Body of pancreas (tissue), 4 donors: ENCODE data around the gene SNED1.

Source experiments
- POLR2A ChIP-seq, 3 donors: fragments of 450-650 bp; IDR thresholded peaks; one replicate each; pipeline ENCODE4 v1.6.1; 2016; ENCODE audit warnings: antibody characterized with exemption in 3 of 3, mild to moderate bottlenecking in 2 of 3
- TF ChIP-seq, protein P1 (sequence below), 7 experiments: fragments of 450-650 bp in 4 of 7; fragments of 200-600 bp in 3 of 7; sonication (generic) in 3 of 7; IDR thresholded peaks; one replicate each; pipeline ENCODE4 v1.5.1; 2016 to 2019; ENCODE audit warnings: antibody characterized with exemption in 7 of 7

DNA sequence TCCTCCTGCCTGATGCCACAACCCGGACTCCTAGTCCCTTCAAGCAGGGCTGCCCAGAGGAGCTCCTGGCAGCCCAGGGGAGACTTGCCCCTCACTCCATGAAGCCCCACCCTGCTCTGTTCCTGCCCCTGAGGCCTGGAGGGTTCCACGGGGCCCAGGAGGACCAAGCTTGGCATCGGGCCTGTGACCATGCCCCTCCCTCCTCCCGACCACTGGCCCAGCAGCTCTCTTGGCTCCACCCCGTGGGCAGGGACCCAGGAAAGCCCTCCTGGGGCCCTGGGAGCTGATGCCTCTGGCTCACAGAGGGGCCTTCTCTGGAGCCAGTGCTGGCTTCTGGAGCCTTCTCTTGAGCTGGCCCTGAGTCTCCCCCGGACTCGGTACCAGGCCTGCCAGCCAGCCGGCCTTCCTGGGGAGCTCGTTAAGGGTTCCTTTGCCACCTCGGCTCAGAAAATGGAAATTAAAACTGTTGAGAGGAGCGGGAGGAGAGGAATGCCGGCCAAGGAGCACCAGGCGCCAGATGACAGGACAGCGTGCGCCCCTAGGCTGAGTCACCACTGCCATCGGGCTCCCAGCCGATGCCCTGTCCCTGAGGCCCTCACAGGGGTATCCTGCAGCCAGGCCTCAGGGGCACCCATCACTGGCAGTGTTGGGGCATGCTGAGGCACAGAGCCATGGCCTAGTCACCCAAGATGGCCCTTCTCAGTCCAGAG lies 40.6 kb upstream of the SNED1 start:
- TF ChIP-seq, protein P1, sequence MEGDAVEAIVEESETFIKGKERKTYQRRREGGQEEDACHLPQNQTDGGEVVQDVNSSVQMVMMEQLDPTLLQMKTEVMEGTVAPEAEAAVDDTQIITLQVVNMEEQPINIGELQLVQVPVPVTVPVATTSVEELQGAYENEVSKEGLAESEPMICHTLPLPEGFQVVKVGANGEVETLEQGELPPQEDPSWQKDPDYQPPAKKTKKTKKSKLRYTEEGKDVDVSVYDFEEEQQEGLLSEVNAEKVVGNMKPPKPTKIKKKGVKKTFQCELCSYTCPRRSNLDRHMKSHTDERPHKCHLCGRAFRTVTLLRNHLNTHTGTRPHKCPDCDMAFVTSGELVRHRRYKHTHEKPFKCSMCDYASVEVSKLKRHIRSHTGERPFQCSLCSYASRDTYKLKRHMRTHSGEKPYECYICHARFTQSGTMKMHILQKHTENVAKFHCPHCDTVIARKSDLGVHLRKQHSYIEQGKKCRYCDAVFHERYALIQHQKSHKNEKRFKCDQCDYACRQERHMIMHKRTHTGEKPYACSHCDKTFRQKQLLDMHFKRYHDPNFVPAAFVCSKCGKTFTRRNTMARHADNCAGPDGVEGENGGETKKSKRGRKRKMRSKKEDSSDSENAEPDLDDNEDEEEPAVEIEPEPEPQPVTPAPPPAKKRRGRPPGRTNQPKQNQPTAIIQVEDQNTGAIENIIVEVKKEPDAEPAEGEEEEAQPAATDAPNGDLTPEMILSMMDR (IDR thresholded peaks at IDR 0.05) = no peak
- no peak for TF ChIP-seq POLR2A (IDR thresholded peaks at IDR 0.05)
